BLaER1 (cell line): Measurements from ENCODE around the gene CTSF.

Experiments
- H3K27ac ChIP-seq: shearing (Covaris generic); formaldehyde crosslinking; 2 replicates; pipeline ENCODE4 v1.8.1; 2022
- H3K27me3 ChIP-seq: shearing (Covaris generic); formaldehyde crosslinking; 2 replicates; pipeline ENCODE4 v1.8.1; 2022
- H3K36me3 ChIP-seq: shearing (Covaris generic); formaldehyde crosslinking; 2 replicates; pipeline ENCODE4 v1.8.1; 2022
- H3K4me1 ChIP-seq: shearing (Covaris generic); formaldehyde crosslinking; 2 replicates; pipeline ENCODE4 v1.8.1; 2022
- H3K4me2 ChIP-seq: shearing (Covaris generic); formaldehyde crosslinking; 2 replicates; pipeline ENCODE4 v1.8.1; 2022
- H3K4me3 ChIP-seq: shearing (Covaris generic); formaldehyde crosslinking; 2 replicates; pipeline ENCODE4 v1.8.1; 2022
- H3K9ac ChIP-seq: shearing (Covaris generic); formaldehyde crosslinking; 2 replicates; pipeline ENCODE4 v1.8.1; 2022
- H3K9me3 ChIP-seq: shearing (Covaris generic); formaldehyde crosslinking; 2 replicates; pipeline ENCODE4 v1.8.1; 2022
- H4K20me1 ChIP-seq: shearing (Covaris generic); formaldehyde crosslinking; 2 replicates; pipeline ENCODE4 v1.8.1; 2022
- Cebpa-rat ChIP-seq: shearing (Covaris generic); IDR thresholded peaks from 2 replicates; pipeline ENCODE4 v1.8.1; 2022

Gene CTSF

GRCh38 chr11:66570079-66570849 lies 1.9 kb upstream of the CTSF start:
- H3K4me3 ChIP-seq = no peak overlapping the region
- peaks cover 13% of the 10 kb centered on the region for H3K4me1 ChIP-seq
- no peak overlapping the region for H3K27ac ChIP-seq
- peak overlapping the region; percentile 21 for H3K4me2 ChIP-seq
- H3K9me3 ChIP-seq = peaks cover 24% of the 10 kb centered on the region
- no peak for TF ChIP-seq Cebpa-rat
- H4K20me1 ChIP-seq = no peaks in the 10 kb centered on the region
- no peaks in the 10 kb centered on the region for H3K36me3 ChIP-seq
- no peak overlapping the region for H3K9ac ChIP-seq
- peaks cover 42% of the 10 kb centered on the region for H3K27me3 ChIP-seq

- no peaks in the 10 kb centered on the region for H4K20me1 ChIP-seq
- no peaks in the 10 kb centered on the region for H3K36me3 ChIP-seq
- H3K9me3 ChIP-seq = peaks cover 18% of the 10 kb centered on the region; the same call in 1 of the 2 replicates
- peaks cover 42% of the 10 kb centered on the region for H3K27me3 ChIP-seq
- H3K4me2 ChIP-seq = no peak overlapping the region
- no peak overlapping the region for H3K9ac ChIP-seq
- TF ChIP-seq Cebpa-rat = no peak
- H3K27ac ChIP-seq = no peak overlapping the region
- no peak overlapping the region for H3K4me3 ChIP-seq
- H3K4me1 ChIP-seq = peaks cover 13% of the 10 kb centered on the region
Measured at GRCh38 chr11:66569076-66569475, 670 bp upstream of the CTSF start.

- no peaks in the 10 kb centered on the region for H4K20me1 ChIP-seq
- peaks cover 13% of the 10 kb centered on the region for H3K4me1 ChIP-seq
- H3K27ac ChIP-seq = no peak overlapping the region
- H3K36me3 ChIP-seq = no peaks in the 10 kb centered on the region
- peaks cover 8% of the 10 kb centered on the region; the same call in 1 of the 2 replicates for H3K9me3 ChIP-seq
- no peak overlapping the region for H3K4me3 ChIP-seq
- no peak for TF ChIP-seq Cebpa-rat
- H3K27me3 ChIP-seq = peaks cover 42% of the 10 kb centered on the region
- H3K4me2 ChIP-seq = no peak overlapping the region
- no peak overlapping the region for H3K9ac ChIP-seq
Measured at GRCh38 chr11:66567787-66568123, 651 bp downstream of the CTSF start.

GRCh38 chr11:66566221-66566620 lies 2.2 kb downstream of the CTSF start:
- Histone ChIP-seq H3K27ac (no peak overlapping the region), H3K4me3 (no peak overlapping the region), H4K20me1 (no peaks in the 10 kb centered on the region), H3K4me1 (peaks cover 13% of the 10 kb centered on the region), H3K36me3 (no peaks in the 10 kb centered on the region), H3K9ac (no peak overlapping the region), H3K9me3 (peaks cover 8% of the 10 kb centered on the region; the same call in 1 of the 2 replicates), H3K27me3 (peaks cover 42% of the 10 kb centered on the region), H3K4me2 (no peak overlapping the region)
- TF ChIP-seq Cebpa-rat = no peak

- TF ChIP-seq Cebpa-rat = no peak
- no peak overlapping the region for H3K27ac ChIP-seq
- H3K9ac ChIP-seq = no peak overlapping the region
- H3K27me3 ChIP-seq = peaks cover 39% of the 10 kb centered on the region
- peaks cover 8% of the 10 kb centered on the region; the same call in 1 of the 2 replicates for H3K9me3 ChIP-seq
- H4K20me1 ChIP-seq = no peaks in the 10 kb centered on the region
- H3K4me1 ChIP-seq = peaks cover 9% of the 10 kb centered on the region
- H3K4me3 ChIP-seq = no peak overlapping the region
- H3K4me2 ChIP-seq = no peak overlapping the region
- no peaks in the 10 kb centered on the region for H3K36me3 ChIP-seq
Measured at GRCh38 chr11:66564984-66565383, 3.4 kb downstream of the CTSF start.

GRCh38 chr11:66564538-66564937 lies 3.9 kb downstream of the CTSF start:
- H3K9ac ChIP-seq = no peak overlapping the region
- H3K27me3 ChIP-seq = peaks cover 39% of the 10 kb centered on the region
- H4K20me1 ChIP-seq = no peaks in the 10 kb centered on the region
- H3K9me3 ChIP-seq = peaks cover 8% of the 10 kb centered on the region; the same call in 1 of the 2 replicates
- no peak overlapping the region for H3K4me2 ChIP-seq
- H3K27ac ChIP-seq = no peak overlapping the region
- no peak overlapping the region for H3K4me3 ChIP-seq
- no peaks in the 10 kb centered on the region for H3K36me3 ChIP-seq
- peaks cover 5% of the 10 kb centered on the region; the same call in 1 of the 2 replicates for H3K4me1 ChIP-seq
- no peak for TF ChIP-seq Cebpa-rat

GRCh38 chr11:66563832-66564231 lies 4.6 kb downstream of the CTSF start:
- no peaks in the 10 kb centered on the region for H4K20me1 ChIP-seq
- no peak for TF ChIP-seq Cebpa-rat
- H3K9me3 ChIP-seq = peaks cover 8% of the 10 kb centered on the region; the same call in 1 of the 2 replicates
- H3K27ac ChIP-seq = no peak overlapping the region
- H3K9ac ChIP-seq = no peak overlapping the region
- no peak overlapping the region for H3K4me3 ChIP-seq
- peaks cover 32% of the 10 kb centered on the region for H3K27me3 ChIP-seq
- H3K36me3 ChIP-seq = no peaks in the 10 kb centered on the region
- no peak overlapping the region for H3K4me2 ChIP-seq
- no peaks in the 10 kb centered on the region for H3K4me1 ChIP-seq

- Histone ChIP-seq H3K9ac (no peak overlapping the region), H3K4me1 (no peaks in the 10 kb centered on the region), H3K27ac (no peak overlapping the region), H3K36me3 (no peaks in the 10 kb centered on the region), H3K4me2 (no peak overlapping the region), H4K20me1 (no peaks in the 10 kb centered on the region), H3K27me3 (peaks cover 24% of the 10 kb centered on the region), H3K9me3 (peaks cover 2% of the 10 kb centered on the region; the same call in 1 of the 2 replicates), H3K4me3 (no peak overlapping the region)
- no peak for TF ChIP-seq Cebpa-rat
Measured at GRCh38 chr11:66562907-66563583, 5.4 kb downstream of the CTSF start.

- Histone ChIP-seq H3K4me1 (no peaks in the 10 kb centered on the region), H3K4me3 (no peak overlapping the region), H3K27me3 (peaks cover 17% of the 10 kb centered on the region), H3K36me3 (no peaks in the 10 kb centered on the region), H3K9me3 (no peaks in the 10 kb centered on the region), H4K20me1 (no peaks in the 10 kb centered on the region), H3K4me2 (no peak overlapping the region), H3K9ac (no peak overlapping the region), H3K27ac (no peak overlapping the region)
- no peak for TF ChIP-seq Cebpa-rat
Measured at GRCh38 chr11:66562275-66562674, 6.1 kb downstream of the CTSF start.

- H3K4me1 ChIP-seq = no peaks in the 10 kb centered on the region
- no peak overlapping the region for H3K4me3 ChIP-seq
- H3K4me2 ChIP-seq = no peak overlapping the region
- H3K36me3 ChIP-seq = no peaks in the 10 kb centered on the region
- peaks cover 13% of the 10 kb centered on the region for H3K27me3 ChIP-seq
- no peak overlapping the region for H3K9ac ChIP-seq
- H4K20me1 ChIP-seq = no peaks in the 10 kb centered on the region
- no peaks in the 10 kb centered on the region for H3K9me3 ChIP-seq
- no peak overlapping the region for H3K27ac ChIP-seq
- TF ChIP-seq Cebpa-rat = no peak
Measured at GRCh38 chr11:66561975-66562248, 6.5 kb downstream of the CTSF start.
